ENCODE measurements around the gene LPGAT1. TPM values are rescaled to one million over a fixed set of nuclear protein-coding genes. Genes with fewer than 3 reads are reported as not detected.
A peak's percentile ranks its signal among the peaks of the same experiment; 100 is the strongest.

LPGAT1 gene
- total and polyA plus RNA-seq, 2 of the 13 experiments (the other 11 are each of a cell fraction or from before 2014, with no cell fraction given) = 12.1 to 48.3 TPM

- TF ChIP-seq, protein P1, sequence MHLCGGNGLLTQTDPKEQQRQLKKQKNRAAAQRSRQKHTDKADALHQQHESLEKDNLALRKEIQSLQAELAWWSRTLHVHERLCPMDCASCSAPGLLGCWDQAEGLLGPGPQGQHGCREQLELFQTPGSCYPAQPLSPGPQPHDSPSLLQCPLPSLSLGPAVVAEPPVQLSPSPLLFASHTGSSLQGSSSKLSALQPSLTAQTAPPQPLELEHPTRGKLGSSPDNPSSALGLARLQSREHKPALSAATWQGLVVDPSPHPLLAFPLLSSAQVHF (CRISPR knock-in tag; IDR thresholded peaks at IDR 0.05) = no peak
- TF ChIP-seq ZNF781 (CRISPR knock-in tag; IDR thresholded peaks at IDR 0.05; ENCODE audit: borderline replicate concordance, not compliant biosample characterization) (no peak), XRCC5 (optimal IDR thresholded peaks at IDR 0.05; ENCODE audit: low read length) (peak; percentile 66), SMARCC2 (IDR thresholded peaks at IDR 0.05) (no peak), ZNF724P (CRISPR knock-in tag; IDR thresholded peaks at IDR 0.05; ENCODE audit: borderline replicate concordance) (no peak), ZNF20 (CRISPR knock-in tag; IDR thresholded peaks at IDR 0.05) (no peak), LBX2 (CRISPR knock-in tag; IDR thresholded peaks at IDR 0.05; ENCODE audit: borderline replicate concordance) (no peak), NONO (IDR thresholded peaks at IDR 0.05) (no peak), NONO (CRISPR knock-in tag; conservative IDR thresholded peaks at IDR 0.05) (no peak), EED (CRISPR knock-in tag; IDR thresholded peaks at IDR 0.05) (no peak), MXD1 (CRISPR knock-in tag; IDR thresholded peaks at IDR 0.05) (0 out of 2 replicates have a peak, but pooled peaks have one; percentile 42), SMAD3 (CRISPR knock-in tag; IDR thresholded peaks at IDR 0.05) (no peak), ZNF276 (CRISPR knock-in tag; IDR thresholded peaks at IDR 0.05; ENCODE audit: low read depth) (no peak), JUNB (CRISPR knock-in tag; IDR thresholded peaks at IDR 0.05; ENCODE audit: borderline replicate concordance) (no peak)
- TF ChIP-seq, protein P2, sequence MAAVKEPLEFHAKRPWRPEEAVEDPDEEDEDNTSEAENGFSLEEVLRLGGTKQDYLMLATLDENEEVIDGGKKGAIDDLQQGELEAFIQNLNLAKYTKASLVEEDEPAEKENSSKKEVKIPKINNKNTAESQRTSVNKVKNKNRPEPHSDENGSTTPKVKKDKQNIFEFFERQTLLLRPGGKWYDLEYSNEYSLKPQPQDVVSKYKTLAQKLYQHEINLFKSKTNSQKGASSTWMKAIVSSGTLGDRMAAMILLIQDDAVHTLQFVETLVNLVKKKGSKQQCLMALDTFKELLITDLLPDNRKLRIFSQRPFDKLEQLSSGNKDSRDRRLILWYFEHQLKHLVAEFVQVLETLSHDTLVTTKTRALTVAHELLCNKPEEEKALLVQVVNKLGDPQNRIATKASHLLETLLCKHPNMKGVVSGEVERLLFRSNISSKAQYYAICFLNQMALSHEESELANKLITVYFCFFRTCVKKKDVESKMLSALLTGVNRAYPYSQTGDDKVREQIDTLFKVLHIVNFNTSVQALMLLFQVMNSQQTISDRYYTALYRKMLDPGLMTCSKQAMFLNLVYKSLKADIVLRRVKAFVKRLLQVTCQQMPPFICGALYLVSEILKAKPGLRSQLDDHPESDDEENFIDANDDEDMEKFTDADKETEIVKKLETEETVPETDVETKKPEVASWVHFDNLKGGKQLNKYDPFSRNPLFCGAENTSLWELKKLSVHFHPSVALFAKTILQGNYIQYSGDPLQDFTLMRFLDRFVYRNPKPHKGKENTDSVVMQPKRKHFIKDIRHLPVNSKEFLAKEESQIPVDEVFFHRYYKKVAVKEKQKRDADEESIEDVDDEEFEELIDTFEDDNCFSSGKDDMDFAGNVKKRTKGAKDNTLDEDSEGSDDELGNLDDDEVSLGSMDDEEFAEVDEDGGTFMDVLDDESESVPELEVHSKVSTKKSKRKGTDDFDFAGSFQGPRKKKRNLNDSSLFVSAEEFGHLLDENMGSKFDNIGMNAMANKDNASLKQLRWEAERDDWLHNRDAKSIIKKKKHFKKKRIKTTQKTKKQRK (IDR thresholded peaks at IDR 0.05; ENCODE audit: low read length) = no peak
- TF ChIP-seq, protein P3, sequence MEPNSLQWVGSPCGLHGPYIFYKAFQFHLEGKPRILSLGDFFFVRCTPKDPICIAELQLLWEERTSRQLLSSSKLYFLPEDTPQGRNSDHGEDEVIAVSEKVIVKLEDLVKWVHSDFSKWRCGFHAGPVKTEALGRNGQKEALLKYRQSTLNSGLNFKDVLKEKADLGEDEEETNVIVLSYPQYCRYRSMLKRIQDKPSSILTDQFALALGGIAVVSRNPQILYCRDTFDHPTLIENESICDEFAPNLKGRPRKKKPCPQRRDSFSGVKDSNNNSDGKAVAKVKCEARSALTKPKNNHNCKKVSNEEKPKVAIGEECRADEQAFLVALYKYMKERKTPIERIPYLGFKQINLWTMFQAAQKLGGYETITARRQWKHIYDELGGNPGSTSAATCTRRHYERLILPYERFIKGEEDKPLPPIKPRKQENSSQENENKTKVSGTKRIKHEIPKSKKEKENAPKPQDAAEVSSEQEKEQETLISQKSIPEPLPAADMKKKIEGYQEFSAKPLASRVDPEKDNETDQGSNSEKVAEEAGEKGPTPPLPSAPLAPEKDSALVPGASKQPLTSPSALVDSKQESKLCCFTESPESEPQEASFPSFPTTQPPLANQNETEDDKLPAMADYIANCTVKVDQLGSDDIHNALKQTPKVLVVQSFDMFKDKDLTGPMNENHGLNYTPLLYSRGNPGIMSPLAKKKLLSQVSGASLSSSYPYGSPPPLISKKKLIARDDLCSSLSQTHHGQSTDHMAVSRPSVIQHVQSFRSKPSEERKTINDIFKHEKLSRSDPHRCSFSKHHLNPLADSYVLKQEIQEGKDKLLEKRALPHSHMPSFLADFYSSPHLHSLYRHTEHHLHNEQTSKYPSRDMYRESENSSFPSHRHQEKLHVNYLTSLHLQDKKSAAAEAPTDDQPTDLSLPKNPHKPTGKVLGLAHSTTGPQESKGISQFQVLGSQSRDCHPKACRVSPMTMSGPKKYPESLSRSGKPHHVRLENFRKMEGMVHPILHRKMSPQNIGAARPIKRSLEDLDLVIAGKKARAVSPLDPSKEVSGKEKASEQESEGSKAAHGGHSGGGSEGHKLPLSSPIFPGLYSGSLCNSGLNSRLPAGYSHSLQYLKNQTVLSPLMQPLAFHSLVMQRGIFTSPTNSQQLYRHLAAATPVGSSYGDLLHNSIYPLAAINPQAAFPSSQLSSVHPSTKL (CRISPR knock-in tag; IDR thresholded peaks at IDR 0.05) = peak; percentile 27
Observed at GRCh38 chr1:211830328-211831142, at the start of gene LPGAT1 (continued).

Measured in HepG2 (cell line).